CD4-positive, alpha-beta memory T cell (primary cell): ENCODE results near the gene VPS9D1. TPM values are rescaled to one million over a fixed set of nuclear protein-coding genes. Genes with fewer than 3 reads are reported as not detected.

Source experiments
- CTCF ChIA-PET: fragments of 350-600 bp; sonication (Branson Sonifier 250); formaldehyde crosslinking; loops from one replicate; lab custom pipeline; 2021; ENCODE audit warnings: inconsistent platforms; ENCODE audit not compliant: partially characterized antibody; lab: Charles Lee
- POLR2A ChIA-PET: fragments of 350-600 bp; sonication (Branson Sonifier 250); formaldehyde crosslinking; loops from one replicate; lab custom pipeline; 2021; ENCODE audit not compliant: partially characterized antibody; lab: Charles Lee
- DNase-seq, 5 donors: peaks; one replicate each; pipeline versions ENCODE4 v3.0.0 to v3.0.0-alpha.2; 2020 to 2022; ENCODE audit warnings: mixed read lengths in 1 of 5
- H3K27ac ChIP-seq: one replicate; pipeline ENCODE4 v1.7.0; 2013; ENCODE audit warnings: low read depth, low read length
- H3K27me3 ChIP-seq: 2 replicates; pipeline ENCODE4 v1.7.0; 2013; ENCODE audit warnings: mild to moderate bottlenecking, low read length, moderate library complexity; ENCODE audit not compliant: insufficient read depth
- H3K36me3 ChIP-seq: 2 replicates; pipeline ENCODE4 v1.7.0; 2013; ENCODE audit warnings: mild to moderate bottlenecking, low read length, moderate library complexity; ENCODE audit not compliant: insufficient read depth
- H3K4me1 ChIP-seq: 2 replicates; pipeline ENCODE4 v1.7.0; 2013; ENCODE audit warnings: mild to moderate bottlenecking, low read length, moderate library complexity; ENCODE audit not compliant: insufficient read depth
- H3K4me3 ChIP-seq, 2 donors: one replicate each; pipeline ENCODE4 v1.7.0; 2013; ENCODE audit warnings: low read length in 2 of 2, mild to moderate bottlenecking in 1 of 2
- H3K9me3 ChIP-seq, 2 donors: one replicate each; pipeline ENCODE4 v1.7.0; 2013; ENCODE audit warnings: low read length in 2 of 2, control low read depth in 1 of 2; ENCODE audit not compliant: control insufficient read depth in 1 of 2
- H3K27ac Mint-ChIP-seq, 7 donors: one replicate each; pipeline ENCODE4 v1.8.0; 2020 to 2021; ENCODE audit warnings: mixed read lengths in 7 of 7, mild to moderate bottlenecking in 6 of 7, inconsistent platforms in 3 of 7, moderate library complexity in 3 of 7
- H3K27me3 Mint-ChIP-seq, 2 donors: one replicate each; pipeline ENCODE4 v1.8.0; 2020 to 2021; ENCODE audit warnings: mixed read lengths in 2 of 2
- H3K36me3 Mint-ChIP-seq, 2 donors: one replicate each; pipeline ENCODE4 v1.8.0; 2020 to 2021; ENCODE audit warnings: mixed read lengths in 2 of 2, inconsistent platforms in 1 of 2, mild to moderate bottlenecking in 1 of 2
- H3K4me1 Mint-ChIP-seq, 4 donors: one replicate each; pipeline ENCODE4 v1.8.0; 2020 to 2021; ENCODE audit warnings: mixed read lengths in 4 of 4, mild to moderate bottlenecking in 1 of 4
- H3K4me3 Mint-ChIP-seq, 8 donors: one replicate each; pipeline ENCODE4 v1.8.0; 2020 to 2021; ENCODE audit warnings: mixed read lengths in 8 of 8, mild to moderate bottlenecking in 7 of 8, moderate library complexity in 6 of 8, inconsistent platforms in 3 of 8
- H3K9me3 Mint-ChIP-seq, 8 donors: one replicate each; pipeline ENCODE4 v1.8.0; 2020 to 2021; ENCODE audit warnings: mixed read lengths in 8 of 8, mild to moderate bottlenecking in 5 of 8, inconsistent platforms in 3 of 8, moderate library complexity in 1 of 8
- intact Hi-C: fragments of 100-400 bp; cut with micrococcal nuclease; formaldehyde crosslinking; loops from one replicate; pipeline ENCODE4 v1.15.1; 2023
- polyA plus RNA-seq, 2 donors: library from polyadenylated mRNA; unstranded; fragments of 300-500 nt; fragmentation: Illumina TruSeq; gene quantifications; one replicate each; pipeline ENCODE4 v1.2.3, GENCODE V29; 2021
- total RNA-seq, 2 experiments: library from RNA; stranded (reverse); gene quantifications; one replicate each; pipeline ENCODE4 v1.2.3, GENCODE V29; 2021

Gene VPS9D1
- total and polyA plus RNA-seq, 4 experiments from 2014 or later, result 0.48 to 13.6 (median 7.0) TPM

DNA sequence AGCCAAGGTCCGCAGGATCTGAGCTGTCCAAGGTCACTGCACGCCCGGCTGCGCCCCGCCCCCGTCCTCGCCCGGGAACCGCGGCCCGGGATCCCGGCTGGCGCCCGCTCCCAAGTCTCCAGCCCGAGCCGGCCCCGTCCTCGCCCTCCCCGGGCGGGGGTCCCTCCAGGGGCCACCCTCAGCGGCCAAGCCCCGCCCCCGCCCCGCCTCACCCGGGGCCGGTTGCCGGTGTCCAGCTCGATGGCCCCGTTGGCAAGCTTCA is 216 bp downstream of the VPS9D1 start:
- Mint-ChIP-seq H3K27ac (peak overlapping the region in 3 of 7 donors; percentile 22 to 85 (median 55)), H3K4me1 (peaks cover 13 to 34% (median 25%) of the 10 kb centered on the region in 4 donors), H3K36me3 (peaks cover 12 to 17% of the 10 kb centered on the region in 2 donors), H3K27me3 (no peaks in the 10 kb centered on the region), H3K4me3 (peak overlapping the region; percentile 69 to 85 (median 78)), H3K9me3 (no peaks in the 10 kb centered on the region)
- intact Hi-C loops, result loop anchor here (5.0 kb wide), 1 partner anchor 142 kb away; no protein-coding TSS in a partner anchor
- Histone ChIP-seq H3K4me1 (peaks cover 43% of the 10 kb centered on the region), H3K27ac (peak overlapping the region; percentile 89), H3K36me3 (peaks cover 17% of the 10 kb centered on the region), H3K9me3 (no peaks in the 10 kb centered on the region), H3K4me3 (peak overlapping the region in 1 of 2 donors; percentile 78), H3K27me3 (no peaks in the 10 kb centered on the region)
- POLR2A ChIA-PET, result interaction anchor here (0.6 to 1.9 kb wide), 13 partner anchors 10 to 192 kb away, joined by 3 to 16 read pairs (median 7); partner anchors contain the start of genes SPATA2L and TCF25
- CTCF ChIA-PET, result interaction anchor here (2.7 kb wide), 1 partner anchor 14 kb away, joined by 12 read pairs; no protein-coding TSS in a partner anchor
- DNase-seq, result no peak

DNA sequence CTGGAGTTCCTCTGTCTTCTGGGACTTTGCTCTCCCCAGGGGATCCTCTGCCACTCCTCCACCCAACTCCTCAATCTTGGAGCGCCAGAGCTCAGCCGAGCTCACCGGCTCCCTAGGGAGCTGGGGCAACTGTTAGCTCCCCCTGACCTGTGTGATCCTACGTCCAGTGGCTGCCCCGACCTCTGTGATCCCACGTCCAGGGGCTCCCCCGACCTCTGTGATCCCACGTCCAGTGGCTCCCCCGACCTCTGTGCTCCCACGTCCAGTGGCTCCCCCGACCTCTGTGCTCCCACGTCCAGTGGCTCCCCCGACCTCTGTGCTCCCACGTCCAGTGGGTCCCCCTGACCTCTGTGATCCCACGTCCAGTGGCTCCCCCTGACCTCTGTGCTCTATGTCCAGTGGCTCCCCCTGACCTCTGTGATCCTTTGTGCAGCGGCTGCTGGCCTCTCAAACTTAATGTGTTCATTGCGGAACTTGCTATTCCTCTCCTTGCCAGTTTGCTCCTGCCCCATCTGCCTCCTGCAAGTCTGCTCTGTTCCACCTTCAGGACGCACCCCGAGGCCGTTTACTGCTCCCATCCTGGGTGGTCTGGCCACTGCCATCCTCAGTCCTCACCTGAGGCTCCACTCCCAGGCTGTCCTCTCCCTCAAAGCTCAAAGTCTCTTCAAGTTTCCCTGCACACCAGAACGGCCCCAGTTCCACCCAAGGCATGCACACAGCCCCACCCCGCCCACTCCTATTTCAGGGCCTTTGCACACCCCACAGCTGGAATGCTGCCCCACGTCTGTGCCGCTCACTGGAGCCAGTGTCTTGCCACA is 2.8 kb downstream of the VPS9D1 start:
- Histone ChIP-seq H3K4me3 (no peak overlapping the region), H3K4me1 (peaks cover 18% of the 10 kb centered on the region), H3K36me3 (peaks cover under 1% of the 10 kb centered on the region), H3K27me3 (no peaks in the 10 kb centered on the region), H3K27ac (no peak overlapping the region), H3K9me3 (no peaks in the 10 kb centered on the region)
- DNase-seq, result no peak
- Mint-ChIP-seq H3K27ac (peak overlapping the region in 1 of 7 donors; percentile 57), H3K9me3 (no peaks in the 10 kb centered on the region), H3K27me3 (peaks cover 0 to 1% of the 10 kb centered on the region in 2 donors), H3K4me3 (peak overlapping the region in 3 of 8 donors; percentile 26 to 39 (median 35)), H3K4me1 (peaks cover 5 to 24% (median 13%) of the 10 kb centered on the region in 4 donors), H3K36me3 (peaks cover 4 to 6% of the 10 kb centered on the region in 2 donors)
- POLR2A ChIA-PET, result interaction anchor here (1.3 to 1.7 kb wide), 2 partner anchors 12 to 23 kb away, joined by 3 read pairs; no protein-coding TSS in a partner anchor
- intact Hi-C loops, result no loop called here
- CTCF ChIA-PET, result interaction anchor here (2.7 kb wide), 1 partner anchor 11 kb away, joined by 12 read pairs; no protein-coding TSS in a partner anchor

DNA sequence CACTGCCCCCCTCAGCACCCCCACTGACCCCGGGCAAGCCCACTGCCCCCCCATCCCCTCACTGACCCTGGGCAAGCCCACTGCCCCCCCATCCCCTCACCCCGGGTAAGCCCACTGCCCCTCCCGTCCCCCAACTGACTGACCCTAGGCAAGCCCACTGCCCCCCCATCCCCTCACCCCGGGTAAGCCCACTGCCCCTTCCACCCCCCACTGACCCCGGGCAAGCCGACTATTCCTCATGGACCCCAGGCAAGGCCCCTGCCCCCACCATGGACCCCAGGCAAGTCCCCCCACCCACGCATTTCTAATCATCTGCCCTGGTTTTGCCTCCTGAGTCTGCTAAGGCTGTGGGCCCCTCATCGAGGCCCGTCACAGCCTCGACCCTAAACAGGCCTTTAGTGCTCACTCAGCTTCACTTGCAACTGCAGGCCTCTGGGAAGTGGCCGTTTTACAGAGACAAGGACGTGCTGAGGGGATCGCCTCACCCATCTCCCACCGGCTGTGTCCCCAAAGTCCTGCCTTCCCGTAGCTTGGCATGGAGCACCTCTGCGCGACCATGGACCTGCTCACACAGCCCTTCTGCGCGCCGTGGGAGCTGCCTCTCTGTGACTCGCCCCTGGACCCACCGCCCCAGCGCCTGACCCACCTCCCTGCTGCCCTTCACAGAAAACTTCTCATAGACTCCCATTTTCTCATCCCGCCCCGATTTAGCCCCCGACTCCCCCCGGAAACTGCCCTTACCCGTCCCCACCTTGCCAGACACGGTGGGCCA is 3.6 kb downstream of the VPS9D1 start:
- Mint-ChIP-seq H3K27me3 (peaks cover 0 to 1% of the 10 kb centered on the region in 2 donors), H3K9me3 (no peaks in the 10 kb centered on the region), H3K4me3 (peak overlapping the region in 2 of 8 donors; percentile 17 to 21), H3K4me1 (peaks cover 2 to 17% (median 10%) of the 10 kb centered on the region in 4 donors), H3K36me3 (no peaks in the 10 kb centered on the region), H3K27ac (peak overlapping the region in 2 of 7 donors; percentile 30 to 57)
- H3K27me3 ChIP-seq, result no peaks in the 10 kb centered on the region
- no peak overlapping the region for H3K4me3 ChIP-seq
- H3K27ac ChIP-seq, result no peak overlapping the region
- POLR2A ChIA-PET, result interaction anchor here (1.3 kb wide), 1 partner anchor 11 kb away, joined by 3 read pairs; no protein-coding TSS in a partner anchor
- H3K36me3 ChIP-seq, result no peaks in the 10 kb centered on the region
- H3K9me3 ChIP-seq, result no peaks in the 10 kb centered on the region
- H3K4me1 ChIP-seq, result peaks cover 21% of the 10 kb centered on the region
- DNase-seq, result no peak
- intact Hi-C loops, result no loop called here
- CTCF ChIA-PET, result interaction anchor here (1.2 kb wide), 1 partner anchor 17 kb away, joined by 6 read pairs; no protein-coding TSS in a partner anchor

DNA sequence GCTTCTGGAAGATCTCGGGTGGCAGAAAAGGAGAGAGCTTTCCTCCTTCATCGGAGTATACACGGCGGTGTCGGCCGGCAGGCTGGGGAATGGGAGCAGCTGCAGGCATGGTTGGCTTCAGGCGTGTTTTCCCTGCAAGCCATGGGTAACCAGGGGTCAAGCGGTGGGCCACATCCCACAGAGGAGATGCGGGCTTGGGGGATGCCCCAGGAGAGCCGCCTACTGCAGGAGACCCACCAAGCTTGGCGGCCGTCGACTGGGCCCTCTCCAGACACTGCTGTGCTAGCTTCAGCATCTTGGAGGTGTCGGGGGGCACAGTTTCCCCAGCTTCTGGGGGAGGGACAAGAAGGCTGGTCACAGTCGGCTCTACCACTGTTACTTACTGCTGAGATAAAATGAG is 4.2 kb downstream of the VPS9D1 start:
- Mint-ChIP-seq H3K9me3 (no peaks in the 10 kb centered on the region), H3K27me3 (peaks cover 0 to 1% of the 10 kb centered on the region in 2 donors), H3K4me1 (peaks cover 2 to 17% (median 10%) of the 10 kb centered on the region in 4 donors), H3K36me3 (no peaks in the 10 kb centered on the region), H3K27ac (no peak overlapping the region), H3K4me3 (no peak overlapping the region)
- ChIA-PET CTCF (interaction anchor here (1.2 to 1.6 kb wide), 2 partner anchors 10 to 16 kb away, joined by 4 to 6 read pairs; no protein-coding TSS in a partner anchor), POLR2A (no interaction called here)
- no peaks in the 10 kb centered on the region for H3K27me3 ChIP-seq
- H3K27ac ChIP-seq, result no peak overlapping the region
- DNase-seq, result no peak
- intact Hi-C loops, result no loop called here
- no peak overlapping the region for H3K4me3 ChIP-seq
- H3K4me1 ChIP-seq, result peaks cover 25% of the 10 kb centered on the region
- H3K9me3 ChIP-seq, result no peaks in the 10 kb centered on the region
- no peaks in the 10 kb centered on the region for H3K36me3 ChIP-seq

DNA sequence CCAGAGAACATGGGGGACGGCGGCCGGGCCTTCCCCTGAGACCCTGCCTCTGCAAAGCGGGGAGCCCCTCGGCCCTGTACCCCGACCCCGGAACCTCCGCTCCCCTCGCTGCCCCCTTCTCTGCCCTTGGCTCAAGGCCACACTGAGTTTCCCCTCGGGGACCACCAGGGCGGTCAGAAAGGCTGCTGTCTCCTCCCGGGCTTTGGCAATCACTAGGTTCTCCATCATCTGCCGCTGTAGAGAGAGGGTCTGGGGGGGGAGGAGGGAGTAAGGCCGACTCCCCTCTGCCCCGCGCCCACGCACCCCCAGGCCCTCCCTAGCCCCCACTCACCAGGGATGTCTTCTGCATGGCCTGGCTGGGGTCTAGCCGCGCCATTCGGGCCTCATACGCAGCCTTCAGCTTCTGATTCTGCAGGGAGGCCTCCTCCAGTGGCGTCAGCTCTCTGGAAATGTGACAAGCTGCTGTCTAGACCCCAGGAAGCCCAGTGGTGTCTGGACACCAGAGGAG is 8.4 kb downstream of the VPS9D1 start:
- no peak overlapping the region for H3K27ac ChIP-seq
- H3K4me1 ChIP-seq, result peaks cover 9% of the 10 kb centered on the region
- H3K36me3 Mint-ChIP-seq, result no peaks in the 10 kb centered on the region
- H3K4me3 ChIP-seq, result peak overlapping the region in 1 of 2 donors; percentile 54
- intact Hi-C loops, result no loop called here
- H3K4me1 Mint-ChIP-seq, result peaks cover 0 to 7% (median 1%) of the 10 kb centered on the region in 4 donors
- DNase-seq, result no peak
- POLR2A ChIA-PET, result interaction anchor here (0.9 to 6.8 kb wide), 5 partner anchors 11 to 82 kb away, joined by 3 to 42 read pairs (median 3); no protein-coding TSS in a partner anchor
- no peaks in the 10 kb centered on the region for H3K36me3 ChIP-seq
- peaks cover 0 to 2% (median 0%) of the 10 kb centered on the region in 8 donors for H3K9me3 Mint-ChIP-seq
- peak overlapping the region in 6 of 8 donors; percentile 44 to 68 (median 54) for H3K4me3 Mint-ChIP-seq
- peaks cover 0 to 1% of the 10 kb centered on the region in 2 donors for H3K27me3 Mint-ChIP-seq
- H3K9me3 ChIP-seq, result no peaks in the 10 kb centered on the region
- CTCF ChIA-PET, result interaction anchor here (1.1 kb wide), 1 partner anchor 10 kb away, joined by 3 read pairs; no protein-coding TSS in a partner anchor
- peak overlapping the region in 1 of 7 donors; percentile 76 for H3K27ac Mint-ChIP-seq
- no peaks in the 10 kb centered on the region for H3K27me3 ChIP-seq

DNA sequence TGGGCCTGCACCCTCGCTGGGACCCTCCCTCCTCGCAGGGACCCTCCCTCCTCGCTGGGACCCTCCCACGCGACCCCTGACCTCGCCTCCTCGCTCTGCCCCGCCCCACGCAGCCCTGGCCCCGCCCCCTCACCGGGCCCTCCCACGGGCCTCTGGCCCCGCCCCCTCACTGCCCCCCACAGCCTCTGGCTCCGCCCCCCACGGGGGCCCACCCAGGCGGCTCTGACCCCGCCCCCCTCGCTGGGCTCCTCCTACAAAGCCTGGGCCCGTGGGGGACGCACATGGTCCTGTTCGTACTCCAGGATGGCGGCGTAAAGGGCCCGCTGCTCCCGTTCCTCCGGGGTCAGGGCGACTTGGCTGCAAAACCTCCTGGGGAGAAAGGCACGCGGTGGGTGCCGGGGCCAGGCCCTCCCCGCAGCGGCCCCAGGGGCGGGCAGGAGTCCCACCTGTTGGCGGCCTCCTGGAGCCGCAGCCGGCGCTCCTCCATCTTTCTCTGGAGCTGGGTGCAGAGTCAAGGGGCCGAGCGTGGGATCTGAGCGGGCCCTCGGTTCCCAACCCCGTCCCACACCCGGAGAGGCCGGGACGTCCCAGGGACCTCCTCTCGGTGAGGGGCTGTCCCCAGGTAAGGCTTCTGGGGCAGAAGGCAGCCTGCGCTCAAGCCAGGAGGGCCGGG is 9.0 kb downstream of the VPS9D1 start:
- intact Hi-C loops, result loop anchor here (1.0 kb wide), 1 partner anchor 10 kb away; the partner anchor contains the start of gene ZNF276
- Histone ChIP-seq H3K36me3 (no peaks in the 10 kb centered on the region), H3K4me1 (peaks cover 9% of the 10 kb centered on the region), H3K27ac (no peak overlapping the region), H3K4me3 (peak overlapping the region in 1 of 2 donors; percentile 54), H3K27me3 (no peaks in the 10 kb centered on the region), H3K9me3 (no peaks in the 10 kb centered on the region)
- Mint-ChIP-seq H3K36me3 (no peaks in the 10 kb centered on the region), H3K4me1 (peaks cover 0 to 7% (median 1%) of the 10 kb centered on the region in 4 donors), H3K27me3 (peaks cover 0 to 1% of the 10 kb centered on the region in 2 donors), H3K9me3 (peaks cover 0 to 2% (median 0%) of the 10 kb centered on the region in 8 donors), H3K4me3 (peak overlapping the region in 4 of 8 donors; percentile 28 to 68 (median 56)), H3K27ac (no peak overlapping the region)
- POLR2A ChIA-PET, result interaction anchor here (1.0 to 6.8 kb wide), 2 partner anchors 12 to 14 kb away, joined by 3 to 42 read pairs; no protein-coding TSS in a partner anchor
- CTCF ChIA-PET, result interaction anchor here (1.1 to 15.1 kb wide), 3 partner anchors 11 to 80 kb away, joined by 3 to 293 read pairs (median 3); no protein-coding TSS in a partner anchor
- peak; percentile 45 to 55 (median 51) for DNase-seq
